ENCODE results near the gene MBD4. TPM values are rescaled to one million over a fixed set of nuclear protein-coding genes. Genes with fewer than 3 reads are reported as not detected.

MBD4 gene
- total RNA-seq, 1 experiment from 2014 or later, result 11.4 TPM

DNA sequence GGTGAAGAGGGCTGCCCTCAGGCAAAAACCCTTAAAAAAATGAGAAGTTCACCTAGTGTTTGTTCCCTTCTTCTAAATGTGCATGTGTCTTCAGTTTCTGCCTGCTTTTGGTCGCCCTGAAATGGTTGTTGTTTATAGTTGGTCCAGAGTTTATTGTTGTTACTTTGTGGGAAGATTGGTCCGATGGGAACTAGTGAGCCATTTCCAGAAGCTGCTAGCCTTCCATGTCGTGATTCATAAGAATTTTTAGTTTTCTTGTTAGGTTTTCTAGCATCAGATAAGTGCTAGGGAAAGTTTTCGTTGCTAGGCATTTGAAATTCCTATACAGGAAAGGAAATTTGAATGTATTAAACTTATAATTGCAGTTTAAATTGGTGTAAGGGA, 34.0 kb upstream of the MBD4 start:
- POLR2A ChIA-PET (ENCODE audit: unreplicated experiment), result no interaction called here
- no peaks in the 10 kb centered on the region for H3K27me3 ChIP-seq (ENCODE audit: low read length)
- no peaks in the 10 kb centered on the region for H4K20me1 ChIP-seq (ENCODE audit: low read length)
- DNase-seq, result no peak
- no peak overlapping the region for H3K9ac ChIP-seq (ENCODE audit: low read length)
- no peak overlapping the region for H2AFZ ChIP-seq (ENCODE audit: low read length)
- CTCF ChIA-PET, result no interaction called here
- H3K9me3 ChIP-seq (ENCODE audit: low read length), result no peaks in the 10 kb centered on the region
- no peaks in the 10 kb centered on the region for H3K79me2 ChIP-seq (ENCODE audit: low read length)
- intact Hi-C loops (cut with micrococcal nuclease), result no loop called here
- H3K27ac ChIP-seq (ENCODE audit: low read length), result no peak overlapping the region
- H3K9me2 ChIP-seq (replicated peaks; ENCODE audit: low read length), result no peaks in the 10 kb centered on the region
- no peaks in the 10 kb centered on the region for H3K36me3 ChIP-seq (ENCODE audit: low read depth, low read length)
- no peak for ATAC-seq
- no TSS peak for BruUV-seq (replicated peaks)
- no peak for TF ChIP-seq CTCF (conservative IDR thresholded peaks at IDR 0.05; ENCODE audit: low read depth, low read length)
- no peak for TF ChIP-seq EZH2 (IDR thresholded peaks at IDR 0.05; ENCODE audit: low read length, unreplicated experiment)
- no peak for TF ChIP-seq EZH2phosphoT487 (IDR thresholded peaks at IDR 0.05; ENCODE audit: borderline replicate concordance, low read length)
- H3K4me2 ChIP-seq (ENCODE audit: low read length), result no peak overlapping the region
- H3K4me1 ChIP-seq (ENCODE audit: insufficient read depth, low read length), result no peaks in the 10 kb centered on the region
- no peak overlapping the region for H3K4me3 ChIP-seq (ENCODE audit: low read length)
- no peaks in the 10 kb centered on the region for H3F3A ChIP-seq (ENCODE audit: low read length, unreplicated experiment)

- Histone ChIP-seq H3K36me3 (ENCODE audit: low read depth, low read length) (no peaks in the 10 kb centered on the region), H3K9me2 (replicated peaks; ENCODE audit: low read length) (no peaks in the 10 kb centered on the region), H3K4me3 (ENCODE audit: low read length) (no peak overlapping the region), H3K27ac (ENCODE audit: low read length) (no peak overlapping the region), H3F3A (ENCODE audit: low read length, unreplicated experiment) (no peaks in the 10 kb centered on the region), H3K9me3 (ENCODE audit: low read length) (no peaks in the 10 kb centered on the region), H3K27me3 (ENCODE audit: low read length) (no peaks in the 10 kb centered on the region), H4K20me1 (ENCODE audit: low read length) (no peaks in the 10 kb centered on the region), H3K4me1 (ENCODE audit: insufficient read depth, low read length) (no peaks in the 10 kb centered on the region), H2AFZ (ENCODE audit: low read length) (no peak overlapping the region), H3K9ac (ENCODE audit: low read length) (no peak overlapping the region), H3K79me2 (ENCODE audit: low read length) (no peaks in the 10 kb centered on the region), H3K4me2 (ENCODE audit: low read length) (no peak overlapping the region)
- DNase-seq (no peak), ATAC-seq (no peak)
- TF ChIP-seq CTCF (conservative IDR thresholded peaks at IDR 0.05; ENCODE audit: low read depth, low read length) (no peak), EZH2phosphoT487 (IDR thresholded peaks at IDR 0.05; ENCODE audit: borderline replicate concordance, low read length) (no peak), EZH2 (IDR thresholded peaks at IDR 0.05; ENCODE audit: low read length, unreplicated experiment) (no peak)
- CTCF ChIA-PET, result no interaction called here
- POLR2A ChIA-PET (ENCODE audit: unreplicated experiment), result no interaction called here
- no TSS peak for BruUV-seq (replicated peaks)
- intact Hi-C loops (cut with micrococcal nuclease), result no loop called here
These were observed 33.5 kb upstream of the MBD4 start for GRCh38 chr3:129473067-129473768.

DNA sequence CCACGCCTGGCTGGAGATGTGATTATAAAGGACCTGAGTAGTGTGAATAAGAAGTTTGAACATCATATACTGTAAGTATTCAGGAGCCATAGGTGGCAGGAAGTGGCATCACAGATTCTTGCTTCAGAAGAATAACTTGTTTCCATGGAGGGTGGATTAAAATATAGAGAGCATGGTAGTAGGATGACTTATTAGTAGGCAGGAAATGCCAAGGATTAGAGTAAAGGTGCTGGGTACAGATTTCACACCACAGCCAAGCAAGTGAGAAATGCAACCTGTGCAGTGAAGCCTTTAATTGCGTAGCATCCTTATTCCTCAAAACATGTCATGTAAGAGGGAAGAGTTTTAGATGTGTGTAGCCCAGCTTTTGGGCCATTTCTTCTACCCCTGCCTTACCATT, 31.1 kb upstream of the MBD4 start:
- POLR2A ChIA-PET (ENCODE audit: unreplicated experiment), result no interaction called here
- Histone ChIP-seq H3K36me3 (ENCODE audit: low read depth, low read length) (no peaks in the 10 kb centered on the region), H3K27ac (ENCODE audit: low read length) (no peak overlapping the region), H3K9me3 (ENCODE audit: low read length) (no peaks in the 10 kb centered on the region), H4K20me1 (ENCODE audit: low read length) (no peaks in the 10 kb centered on the region), H3K4me1 (ENCODE audit: insufficient read depth, low read length) (no peaks in the 10 kb centered on the region), H2AFZ (ENCODE audit: low read length) (no peak overlapping the region), H3K9ac (ENCODE audit: low read length) (no peak overlapping the region), H3F3A (ENCODE audit: low read length, unreplicated experiment) (no peaks in the 10 kb centered on the region), H3K4me2 (ENCODE audit: low read length) (no peak overlapping the region), H3K27me3 (ENCODE audit: low read length) (no peaks in the 10 kb centered on the region), H3K9me2 (replicated peaks; ENCODE audit: low read length) (no peaks in the 10 kb centered on the region), H3K79me2 (ENCODE audit: low read length) (no peaks in the 10 kb centered on the region), H3K4me3 (ENCODE audit: low read length) (no peak overlapping the region)
- intact Hi-C loops (cut with micrococcal nuclease), result no loop called here
- CTCF ChIA-PET, result no interaction called here
- no peak for ATAC-seq
- no TSS peak for BruUV-seq (replicated peaks)
- TF ChIP-seq CTCF (conservative IDR thresholded peaks at IDR 0.05; ENCODE audit: low read depth, low read length), result no peak
- no peak for DNase-seq
